ENCODE data around the gene CDH24. TPM values are rescaled to one million over a fixed set of nuclear protein-coding genes. Genes with fewer than 3 reads are reported as not detected.

The CDH24 gene
- total and polyA plus RNA-seq, 2 of the 13 experiments (the other 11 are each of a cell fraction or from before 2014, with no cell fraction given), result 0.69 to 0.99 TPM

DNA sequence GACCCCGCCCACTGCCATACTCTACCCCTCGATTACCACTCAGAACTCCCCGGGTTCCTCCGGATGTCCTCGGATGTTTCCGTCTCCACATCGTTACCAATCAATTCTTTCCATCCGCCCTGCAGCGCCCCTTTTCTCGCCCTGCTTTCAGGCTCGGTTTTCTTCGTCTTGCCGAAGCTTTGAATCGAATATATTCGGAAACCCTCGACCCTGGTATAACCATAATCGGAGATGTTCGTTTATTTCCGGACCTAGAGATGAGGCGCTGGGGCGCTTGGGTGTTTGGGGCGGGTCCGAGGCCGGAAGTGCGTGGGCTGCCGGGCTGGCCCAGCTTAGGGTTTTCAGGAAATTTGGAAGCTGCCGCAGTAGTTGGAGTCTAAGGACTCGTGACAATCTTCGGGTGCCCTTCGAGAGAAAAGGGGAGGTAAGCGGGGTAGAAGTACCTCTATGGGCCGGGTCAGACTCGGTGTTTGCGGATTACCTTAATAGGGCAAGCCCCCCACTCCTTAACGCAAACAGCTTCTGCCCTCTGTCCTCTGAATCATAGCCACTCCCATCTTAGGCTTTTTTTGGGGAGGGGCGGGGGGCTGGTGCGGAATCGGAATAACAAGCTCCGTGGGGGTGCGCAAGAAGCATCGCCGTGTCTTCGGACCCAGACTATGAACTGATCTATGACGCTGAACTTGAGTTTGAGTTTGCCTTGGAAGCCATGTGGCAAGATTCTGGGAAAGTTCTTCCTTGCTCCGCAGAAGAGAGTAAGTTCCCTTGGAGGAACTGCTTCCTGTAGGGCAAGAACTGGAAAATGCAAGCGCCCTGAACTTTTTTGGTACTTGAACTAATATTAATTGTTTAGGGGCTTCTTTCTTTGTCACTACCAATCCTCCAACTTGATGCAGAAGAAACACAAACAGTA is 38.1 kb upstream of the CDH24 start, which contains the start of gene C14orf119:
TSS of gene C14orf119 (plus strand) at position 310 of the 913 bp plus-strand sequence. CDS start 2,154 bp downstream, outside the sequence.
- ChIA-PET CTCF (ENCODE audit: low intra/inter-chr PET ratio, low total read pairs) (interaction anchor here (1.9 to 3.0 kb wide), 3 partner anchors 18 to 27 kb away, joined by 7 to 20 read pairs (median 7); no protein-coding TSS in a partner anchor), POLR2A (interaction anchor here (0.6 to 3.6 kb wide), 110 partner anchors 10 to 1941 kb away, joined by 3 to 146 read pairs (median 5); partner anchors contain the start of genes AJUBA, BCL2L2, CARMIL3 and CBLN3)
- intact Hi-C loops (cut with micrococcal nuclease; ENCODE audit: unreplicated experiment) (loop anchor here (1.0 to 10.0 kb wide), 3 partner anchors 61 to 1019 kb away; partner anchors contain the start of genes DCAF11, HOMEZ, NRL and PSMB5), in situ Hi-C loops (cut with HindIII; ENCODE audit: extremely low pct_ligation_motif_present, low pct_unique_long_range_greater_than_20kb) (no loop called here)
- DNase-seq (ENCODE audit: low spot score) (peak; percentile 100), ATAC-seq (peak; percentile 92), FAIRE-seq (peak; percentile 97)
- H3K9me3 ChIP-seq (ENCODE audit: low read length), result no peaks in the 10 kb centered on the region
- peaks cover 37% of the 10 kb centered on the region for H3K4me1 ChIP-seq (ENCODE audit: insufficient read depth, low read length)
- H3K27me3 ChIP-seq (ENCODE audit: control insufficient read depth in 1 of 2, insufficient read depth in 2 of 2, low read length in 2 of 2), result no peaks in the 10 kb centered on the region; a peak in 1 of 5 replicates
- peak within 1 kb of the TSS; percentile 83 for H3K4me2 ChIP-seq (ENCODE audit: low read depth, low read length)
- BruUV-seq (replicated peaks), result TSS peak; percentile 81
- peak within 1 kb of the TSS; percentile 71 to 96 (median 95) for H3K4me3 ChIP-seq (replicated peaks in 1 of 3; ENCODE audit: insufficient read depth in 1 of 3, low read depth in 2 of 3, low read length in 3 of 3)
- H3K79me2 ChIP-seq (ENCODE audit: insufficient read depth, low read length), result peaks cover 69% of the 10 kb centered on the region
- peaks cover 26% of the 10 kb centered on the region for H4K20me1 ChIP-seq (ENCODE audit: insufficient read depth, low read length)
- WGBS (ENCODE audit: low lambda C conversion rate), result under 1% methylated on average over 46 of the region's 46 CpGs
- H2AFZ ChIP-seq (ENCODE audit: low read length), result peak within 1 kb of the TSS; percentile 54
- H3K36me3 ChIP-seq (replicated peaks in 1 of 2; ENCODE audit: control insufficient read depth in 1 of 2, insufficient read depth in 2 of 2, low read length in 2 of 2), result peaks cover 25 to 53% of the 10 kb centered on the region in 2 experiments
- H3K27ac ChIP-seq (ENCODE audit: extremely low read length, insufficient read depth, low read length), result peak within 1 kb of the TSS; percentile 89
- peak within 1 kb of the TSS; percentile 96 for H3K9ac ChIP-seq (ENCODE audit: insufficient read depth, low read depth, low read length)
- peak; percentile 96 for TF ChIP-seq CHCHD3 (CRISPR knock-in tag; IDR thresholded peaks at IDR 0.05)
- TF ChIP-seq ZMYM2 (CRISPR knock-in tag; IDR thresholded peaks at IDR 0.05), result no peak
- no peak for TF ChIP-seq SKI (IDR thresholded peaks at IDR 0.05; ENCODE audit: partially characterized antibody)
- TF ChIP-seq ZC3H4 (CRISPR knock-in tag; IDR thresholded peaks at IDR 0.05; ENCODE audit: borderline replicate concordance), result 0 out of 2 replicates have a peak, but pooled peaks have one; percentile 6
- TF ChIP-seq ZSCAN29 (CRISPR knock-in tag; conservative IDR thresholded peaks at IDR 0.05), result peak; percentile 8; the same call in 1 of the 2 replicates
- peak; percentile 78; the same call in 1 of the 2 replicates for TF ChIP-seq JUN (CRISPR knock-in tag; IDR thresholded peaks at IDR 0.05)
- no peak for TF ChIP-seq ZNF431 (CRISPR knock-in tag; IDR thresholded peaks at IDR 0.05; ENCODE audit: borderline replicate concordance, low read depth)
- peak; percentile 64 for TF ChIP-seq MAF1 (CRISPR knock-in tag; IDR thresholded peaks at IDR 0.05; ENCODE audit: borderline replicate concordance)
- peak; percentile 85 for TF ChIP-seq FOSL2 (CRISPR knock-in tag; IDR thresholded peaks at IDR 0.05)
- TF ChIP-seq ZNF335 (CRISPR knock-in tag; IDR thresholded peaks at IDR 0.05), result 0 out of 2 replicates have a peak, but pooled peaks have one; percentile 66
- TF ChIP-seq THAP11 (CRISPR knock-in tag; IDR thresholded peaks at IDR 0.05), result peak; percentile 90
- peak; percentile 53 for TF ChIP-seq TEAD3 (CRISPR knock-in tag; optimal IDR thresholded peaks at IDR 0.05; ENCODE audit: borderline replicate concordance)
- peak; percentile 84 for TF ChIP-seq NFYC (CRISPR knock-in tag; IDR thresholded peaks at IDR 0.05)
- TF ChIP-seq ATF7 (IDR thresholded peaks at IDR 0.05), result no peak
- no peak for TF ChIP-seq ATF7 (CRISPR knock-in tag; IDR thresholded peaks at IDR 0.05)
- peak; percentile 65 for TF ChIP-seq SRSF1 (optimal IDR thresholded peaks at IDR 0.05; ENCODE audit: low read depth, low read length)
- peak; percentile 24; the same call in 1 of the 2 replicates for TF ChIP-seq ZNF709 (CRISPR knock-in tag; IDR thresholded peaks at IDR 0.05)
- peak; percentile 19; the same call in 1 of the 2 replicates for TF ChIP-seq ZNF510 (CRISPR knock-in tag; IDR thresholded peaks at IDR 0.05; ENCODE audit: low read depth)
- peak; percentile 18; the same call in 1 of the 2 replicates for TF ChIP-seq MYC (CRISPR knock-in tag; IDR thresholded peaks at IDR 0.05; ENCODE audit: borderline replicate concordance)
- TF ChIP-seq PCBP2 (optimal IDR thresholded peaks at IDR 0.05; ENCODE audit: low read depth, low read length, poor library complexity, severe bottlenecking), result no peak
- peak; percentile 54; the same call in 1 of the 2 replicates for TF ChIP-seq E2F5 (CRISPR knock-in tag; conservative IDR thresholded peaks at IDR 0.05)
- TF ChIP-seq, protein P1, sequence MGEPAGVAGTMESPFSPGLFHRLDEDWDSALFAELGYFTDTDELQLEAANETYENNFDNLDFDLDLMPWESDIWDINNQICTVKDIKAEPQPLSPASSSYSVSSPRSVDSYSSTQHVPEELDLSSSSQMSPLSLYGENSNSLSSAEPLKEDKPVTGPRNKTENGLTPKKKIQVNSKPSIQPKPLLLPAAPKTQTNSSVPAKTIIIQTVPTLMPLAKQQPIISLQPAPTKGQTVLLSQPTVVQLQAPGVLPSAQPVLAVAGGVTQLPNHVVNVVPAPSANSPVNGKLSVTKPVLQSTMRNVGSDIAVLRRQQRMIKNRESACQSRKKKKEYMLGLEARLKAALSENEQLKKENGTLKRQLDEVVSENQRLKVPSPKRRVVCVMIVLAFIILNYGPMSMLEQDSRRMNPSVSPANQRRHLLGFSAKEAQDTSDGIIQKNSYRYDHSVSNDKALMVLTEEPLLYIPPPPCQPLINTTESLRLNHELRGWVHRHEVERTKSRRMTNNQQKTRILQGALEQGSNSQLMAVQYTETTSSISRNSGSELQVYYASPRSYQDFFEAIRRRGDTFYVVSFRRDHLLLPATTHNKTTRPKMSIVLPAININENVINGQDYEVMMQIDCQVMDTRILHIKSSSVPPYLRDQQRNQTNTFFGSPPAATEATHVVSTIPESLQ (CRISPR knock-in tag; conservative IDR thresholded peaks at IDR 0.05), result peak; percentile 47; the same call in 1 of the 2 replicates
